ENCODE measurements around the gene SH3PXD2A. TPM values are rescaled to one million over a fixed set of nuclear protein-coding genes. Genes with fewer than 3 reads are reported as not detected.

The SH3PXD2A gene
- total and polyA plus RNA-seq, 2 of the 4 experiments (the other 2 are of a cell fraction) = 6.3 to 23.0 TPM

DNA sequence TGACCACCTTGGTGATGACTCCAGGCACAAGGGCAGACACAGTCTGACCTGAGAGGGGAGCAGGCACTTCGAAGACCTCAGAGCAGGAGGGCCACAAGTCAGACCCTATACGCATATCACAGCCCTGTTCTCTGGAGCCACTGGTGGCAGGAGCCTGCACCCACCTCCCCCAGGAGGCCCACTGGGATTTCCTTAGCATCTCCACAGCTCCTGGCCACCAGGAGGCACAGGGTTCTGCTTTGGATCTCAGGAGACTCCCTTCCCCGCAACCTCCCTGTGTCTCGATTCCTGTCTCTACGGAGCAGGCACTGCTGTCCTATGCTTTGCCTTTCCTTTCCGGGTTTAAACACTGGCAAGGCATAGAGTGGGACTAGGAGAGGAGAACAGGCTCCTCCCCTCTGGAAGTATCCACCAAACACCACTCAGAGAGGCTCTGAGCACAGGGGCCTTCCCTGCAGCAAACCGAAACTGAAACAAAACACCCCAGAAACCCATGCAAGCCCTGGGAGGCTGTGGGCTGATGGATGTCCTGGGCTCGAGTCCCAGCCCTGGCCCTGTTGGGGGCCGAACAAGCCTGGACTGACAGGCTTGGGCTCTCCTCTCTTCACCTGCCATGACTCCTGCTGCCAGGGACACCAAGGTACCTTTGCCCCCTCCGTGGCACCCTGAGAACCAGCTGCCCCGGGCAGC is 195.6 kb downstream of the SH3PXD2A start:
- ChIA-PET CTCF (interaction anchor here (0.9 to 1.3 kb wide), 2 partner anchors 26 to 61 kb away, joined by 3 to 6 read pairs; no protein-coding TSS in a partner anchor), POLR2A (ENCODE audit: unreplicated experiment) (no interaction called here)
- Histone ChIP-seq H3K4me1 (ENCODE audit: control insufficient read depth, insufficient read depth, low read length) (peaks cover 10% of the 10 kb centered on the region), H3K56ac (ENCODE audit: extremely low read depth, insufficient read depth, low read length) (peak overlapping the region; percentile 64; the same call in 1 of the 2 replicates), H4K8ac (ENCODE audit: low read depth in 2 of 2, low read length in 2 of 2) (peak overlapping the region in 1 of 2 experiments; percentile 68; a peak in 2 of 4 replicates), H3K9me1 (ENCODE audit: insufficient read depth, low read length) (peaks cover 20% of the 10 kb centered on the region), H3K36me3 (ENCODE audit: control insufficient read depth, insufficient read depth, low read length) (peaks cover 35% of the 10 kb centered on the region), H3K27me3 (ENCODE audit: control insufficient read depth, insufficient read depth, low read length) (no peaks in the 10 kb centered on the region), H3K9me3 (ENCODE audit: control insufficient read depth, insufficient read depth, low read length) (peaks cover 4% of the 10 kb centered on the region), H2BK15ac (ENCODE audit: low read depth, low read length) (no peak overlapping the region), H3K14ac (replicated peaks; ENCODE audit: low read depth, low read length) (peak overlapping the region; percentile 88), H2AK9ac (replicated peaks; ENCODE audit: low read depth, low read length, poor library complexity) (peak overlapping the region; percentile 99), H2BK20ac (ENCODE audit: low read depth, low read length) (no peak overlapping the region), H3K27ac (ENCODE audit: insufficient read depth, low read length) (peak overlapping the region; percentile 95), H4K20me1 (ENCODE audit: insufficient read depth, low read length) (peaks cover 52% of the 10 kb centered on the region), H2BK5ac (ENCODE audit: low read depth, low read length, poor library complexity, severe bottlenecking) (peak overlapping the region; percentile 90), H3K23ac (ENCODE audit: low read depth, low read length) (peak overlapping the region; percentile 90), H3K4ac (ENCODE audit: low read depth, low read length) (peak overlapping the region; percentile 94), H4K5ac (ENCODE audit: low read depth, low read length) (peak overlapping the region; percentile 33; the same call in 1 of the 2 replicates), H3K18ac (ENCODE audit: low read depth, low read length) (peak overlapping the region; percentile 31; the same call in 1 of the 2 replicates), H3K9ac (ENCODE audit: low read depth, low read length) (peak overlapping the region; percentile 81), H2AK5ac (ENCODE audit: low read depth, low read length) (peak overlapping the region; percentile 71), H3K4me3 (ENCODE audit: insufficient read depth, low read depth, low read length) (peak overlapping the region; percentile 63), H2BK120ac (ENCODE audit: low read depth, low read length) (peak overlapping the region; percentile 20), H2AFZ (replicated peaks; ENCODE audit: low read length, poor library complexity) (peak overlapping the region; percentile 86), H3K4me2 (ENCODE audit: low read depth, low read length) (peak overlapping the region; percentile 95), H3K79me1 (ENCODE audit: low read depth in 1 of 2, low read length in 2 of 2) (peaks cover 21 to 82% of the 10 kb centered on the region in 2 experiments; a peak in 3 of 4 replicates), H4K91ac (ENCODE audit: insufficient read depth, low read depth, low read length) (peak overlapping the region; percentile 64)
- DNase-seq (peak; percentile 91), ATAC-seq (ENCODE audit: low read depth) (peak; percentile 81)
- WGBS, 2 experiments (ENCODE audit: extremely low coverage in 2 of 2, insufficient read length in 1 of 2) = 79% methylated on average over 2 of the region's 11 CpGs; no CpG with 5 or more reads in 1 of the 2 experiments
- BruUV-seq (replicated peaks) = no TSS peak
- intact Hi-C loops (cut with micrococcal nuclease) = loop anchor here (2.0 kb wide), 2 partner anchors 15 to 61 kb away; no protein-coding TSS in a partner anchor
- TF ChIP-seq CHD1 (IDR thresholded peaks at IDR 0.05; ENCODE audit: low read depth, low read length) (no peak), POLR2A (IDR thresholded peaks at IDR 0.05; ENCODE audit: low read depth, low read length) (0 out of 2 replicates have a peak, but pooled peaks have one; percentile 23), CTCF (conservative IDR thresholded peaks at IDR 0.05; ENCODE audit: low read depth, low read length) (peak; percentile 26; the same call in 1 of the 2 replicates)
- dilution Hi-C loops (cut with HindIII; ENCODE audit: low sequenced_read_pairs, unreplicated experiment) = no loop called here
- in situ Hi-C loops (cut with MboI; ENCODE audit: low sequenced_read_pairs) = no loop called here
